Measurements from ENCODE around the gene SDK2. TPM values are rescaled to one million over a fixed set of nuclear protein-coding genes. Genes with fewer than 3 reads are reported as not detected.

SDK2 gene
- total RNA-seq, 1 donor from 2014 or later = 0.96 TPM

DNA sequence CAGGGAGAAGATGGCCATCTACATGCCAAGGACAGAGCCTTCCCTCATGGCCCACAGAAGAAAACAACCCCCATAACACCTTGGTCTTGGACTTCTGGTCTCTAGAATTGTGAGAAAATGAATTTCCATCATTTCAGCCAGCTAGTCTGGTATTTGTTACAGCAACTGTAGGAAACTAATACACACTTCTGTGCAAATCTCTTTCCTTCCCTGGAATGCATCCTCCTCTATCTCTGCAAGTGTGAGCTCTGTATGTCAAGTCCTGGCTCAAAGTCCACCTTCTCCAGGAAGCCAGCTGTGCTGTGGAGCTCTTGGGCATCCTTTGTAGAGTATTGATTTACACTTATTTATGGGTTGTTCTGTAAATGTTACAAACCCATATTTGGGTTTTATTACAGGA is 89.7 kb downstream of the SDK2 start:
- no peak for DNase-seq (ENCODE audit: low spot score)

DNA sequence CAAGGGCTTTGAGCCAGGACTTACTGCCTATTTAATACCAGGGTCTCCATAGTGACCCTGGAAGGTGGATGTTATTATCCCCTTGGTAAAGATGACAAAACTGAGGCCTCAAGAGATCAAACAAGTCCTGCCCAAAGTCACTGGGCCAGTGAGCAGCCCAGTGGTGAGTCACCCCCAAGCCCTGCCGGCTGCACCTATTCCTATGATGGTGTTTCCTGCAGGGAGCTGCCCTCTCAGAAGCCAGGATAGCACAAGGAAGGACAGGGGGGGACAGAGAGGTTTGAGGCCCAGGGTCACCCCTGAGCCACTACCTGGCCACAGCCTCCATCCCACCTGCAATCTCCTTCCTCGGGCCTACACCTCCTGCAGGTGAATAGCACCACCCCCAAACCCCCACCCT is 90.9 kb downstream of the SDK2 start:
- DNase-seq (ENCODE audit: low spot score) = no peak

DNA sequence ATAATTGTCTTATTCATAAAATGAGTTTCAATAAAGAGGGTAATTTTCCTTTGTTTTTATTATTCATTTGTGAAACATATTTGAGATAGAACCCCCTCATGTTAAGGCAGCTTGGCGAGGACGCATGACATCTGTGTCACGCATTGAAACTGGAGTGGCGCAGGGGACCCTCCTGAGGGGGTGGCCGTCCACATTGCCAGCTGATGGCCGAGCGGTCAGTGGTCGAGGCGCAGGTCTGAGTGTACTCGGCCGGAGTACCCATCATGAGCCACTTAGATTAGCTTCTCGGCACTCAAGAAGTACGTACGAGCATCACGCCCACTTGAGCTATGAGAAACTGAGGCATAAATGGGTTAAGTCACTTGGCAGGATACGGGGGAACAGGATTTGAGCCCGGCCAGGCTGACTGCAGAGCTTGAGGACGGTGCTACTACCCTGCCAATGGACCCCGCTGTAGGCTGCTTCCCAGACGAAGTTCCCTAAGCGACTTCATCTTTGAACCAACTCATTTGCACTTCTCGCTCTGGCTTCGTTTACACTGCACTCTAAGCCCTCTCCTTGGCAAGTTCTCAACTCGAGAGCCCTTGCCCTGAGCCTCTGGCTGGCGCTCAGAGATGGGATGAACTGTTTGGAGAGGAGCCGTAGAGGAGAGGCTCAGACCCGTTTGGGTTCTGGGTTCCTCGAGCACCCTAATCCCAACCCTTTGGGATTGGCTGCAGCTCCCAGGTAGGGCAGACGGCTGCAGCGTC is 91.8 kb downstream of the SDK2 start:
- no peak for DNase-seq (ENCODE audit: low spot score)

DNA sequence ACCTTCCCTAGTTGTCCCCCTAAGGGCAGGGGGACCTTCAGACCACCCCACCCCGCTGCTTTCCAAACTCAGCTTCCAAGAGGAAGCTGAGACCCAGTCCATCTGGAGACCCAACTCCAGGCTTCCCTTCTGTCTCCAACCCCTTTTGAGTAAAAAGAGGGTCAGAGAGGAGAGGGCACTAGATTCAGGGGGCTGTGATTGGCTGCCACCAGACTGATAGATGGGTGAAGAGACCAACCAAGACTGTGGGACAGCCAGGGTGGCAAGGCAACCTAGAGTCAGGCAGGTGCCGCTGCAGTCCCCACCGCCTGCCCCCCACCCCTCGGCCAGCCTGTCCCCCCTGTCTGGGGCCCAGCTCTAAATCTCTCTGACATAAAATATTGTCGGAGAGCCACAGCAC is 92.5 kb downstream of the SDK2 start:
- DNase-seq (ENCODE audit: low spot score) = no peak

DNA sequence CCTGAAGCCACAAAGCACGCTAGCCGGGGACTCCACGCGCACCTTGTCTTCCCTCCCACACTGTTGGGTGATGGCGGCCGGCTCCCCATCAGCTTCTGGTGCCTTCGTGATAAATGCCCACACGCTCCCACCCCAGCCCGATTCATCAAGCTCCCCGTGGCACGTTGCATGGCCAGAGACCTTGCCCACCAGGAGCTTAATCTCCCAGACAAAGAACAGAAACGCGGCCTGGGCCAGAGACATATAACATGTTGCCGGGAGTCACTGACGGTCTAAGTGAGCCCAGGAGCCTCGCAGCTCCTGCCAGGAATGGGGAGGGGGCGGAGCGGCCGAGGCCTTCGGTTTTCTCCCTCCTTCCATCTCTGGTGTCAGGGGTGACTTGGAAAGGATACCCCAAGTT is 93.1 kb downstream of the SDK2 start:
- DNase-seq (ENCODE audit: low spot score) = no peak

DNA sequence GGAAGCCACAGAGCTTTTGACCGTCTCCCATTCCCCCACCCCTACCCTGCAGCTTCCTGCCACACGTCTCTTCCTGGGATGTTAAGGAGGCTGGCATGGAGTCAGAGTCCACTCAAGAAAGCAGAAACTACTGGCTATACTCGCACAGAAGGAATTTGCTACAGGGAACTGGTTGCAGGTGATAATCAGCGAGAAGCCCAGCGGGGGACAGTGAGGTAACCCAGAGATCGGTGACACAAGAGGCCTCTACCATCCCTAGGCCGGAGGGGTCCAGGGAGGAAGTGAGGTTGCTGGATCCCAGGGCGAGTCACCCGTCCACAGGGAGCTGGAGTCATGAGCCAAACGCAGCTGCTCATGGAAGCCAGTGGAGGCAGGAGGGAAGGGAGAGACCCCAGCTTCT is 93.7 kb downstream of the SDK2 start:
- no peak for DNase-seq (ENCODE audit: low spot score)

DNA sequence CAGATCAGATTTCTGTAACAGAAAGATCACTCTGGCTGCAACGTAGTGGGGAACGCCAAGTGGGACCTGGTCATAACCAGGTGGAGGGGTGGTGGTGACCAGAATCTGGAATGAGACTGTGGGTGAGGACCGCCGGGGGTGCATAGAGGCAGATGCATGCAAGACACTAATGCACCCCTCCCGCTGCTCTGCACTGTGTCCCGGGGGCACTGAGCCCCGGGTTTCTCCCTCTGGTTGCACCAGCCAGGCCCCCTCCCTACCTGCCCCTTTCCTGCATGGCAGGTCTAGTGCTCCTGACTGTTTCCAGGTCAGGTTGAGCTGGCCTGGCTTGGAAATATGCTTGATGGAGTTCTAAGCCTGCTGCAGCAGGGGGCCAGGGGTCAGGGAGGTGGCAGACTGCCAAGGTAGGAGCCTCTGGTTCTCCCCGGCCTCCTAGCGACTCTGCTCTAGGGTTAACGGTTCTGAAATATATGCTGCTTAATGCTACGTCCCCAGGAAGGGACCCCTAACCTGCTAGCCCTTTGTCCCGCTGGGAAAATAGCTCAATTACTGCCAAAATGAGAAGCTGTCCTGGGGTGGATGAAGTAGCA is 94.3 kb downstream of the SDK2 start:
- DNase-seq (ENCODE audit: low spot score) = no peak

DNA sequence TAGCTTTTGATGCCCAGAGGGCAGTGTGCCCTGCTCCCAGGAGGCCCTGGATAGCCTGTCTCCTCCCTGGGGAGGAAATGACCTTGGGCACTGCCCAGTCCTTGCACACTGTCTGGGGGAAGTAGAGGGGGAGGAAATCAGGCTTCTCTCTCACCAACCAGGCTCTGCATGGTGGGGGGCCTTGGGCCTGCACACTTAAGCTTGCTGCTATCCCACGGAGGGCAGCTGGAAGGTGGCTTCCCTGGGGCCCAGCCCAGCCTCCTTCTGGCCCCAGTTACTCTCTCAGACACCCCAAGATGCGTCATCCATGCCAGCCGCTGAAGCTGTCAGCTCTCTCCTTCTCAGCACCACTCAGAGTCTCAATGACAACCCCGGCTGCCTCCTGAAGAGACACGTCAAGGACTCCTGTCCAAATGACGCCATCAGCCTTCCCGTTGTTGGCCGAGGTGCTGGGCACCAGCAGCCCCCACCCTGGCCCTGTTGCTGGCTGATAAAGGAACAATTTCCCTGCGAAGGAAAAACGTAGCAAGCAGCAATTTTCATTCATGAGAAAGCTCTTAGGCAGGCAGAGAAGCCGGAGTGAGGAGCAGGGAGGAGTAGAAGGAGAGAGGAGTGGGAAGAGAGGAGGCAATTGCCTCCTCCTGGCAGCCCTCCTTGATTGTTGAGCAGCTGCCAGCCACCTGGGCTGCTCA is 95.5 kb downstream of the SDK2 start:
- DNase-seq (ENCODE audit: low spot score) = no peak

DNA sequence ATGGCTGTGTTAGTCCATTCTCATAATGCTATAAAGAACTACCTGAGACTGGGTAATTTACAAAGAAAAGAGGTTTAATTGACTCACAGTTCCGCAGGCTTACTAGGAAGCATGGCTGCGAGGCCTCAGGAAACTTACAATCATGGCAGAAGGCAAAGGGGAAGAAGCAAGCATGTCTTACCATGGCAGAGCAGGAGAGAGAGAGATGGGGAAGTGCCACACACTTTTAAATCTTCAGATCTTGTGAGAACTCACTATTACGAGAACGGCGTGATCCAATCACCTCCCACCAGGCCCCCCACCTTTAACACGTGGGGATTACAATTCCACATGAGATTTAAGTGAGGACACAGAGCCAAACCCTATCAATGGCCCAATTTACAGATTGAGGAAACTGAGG is 96.5 kb downstream of the SDK2 start:
- DNase-seq (ENCODE audit: low spot score) = no peak

DNA sequence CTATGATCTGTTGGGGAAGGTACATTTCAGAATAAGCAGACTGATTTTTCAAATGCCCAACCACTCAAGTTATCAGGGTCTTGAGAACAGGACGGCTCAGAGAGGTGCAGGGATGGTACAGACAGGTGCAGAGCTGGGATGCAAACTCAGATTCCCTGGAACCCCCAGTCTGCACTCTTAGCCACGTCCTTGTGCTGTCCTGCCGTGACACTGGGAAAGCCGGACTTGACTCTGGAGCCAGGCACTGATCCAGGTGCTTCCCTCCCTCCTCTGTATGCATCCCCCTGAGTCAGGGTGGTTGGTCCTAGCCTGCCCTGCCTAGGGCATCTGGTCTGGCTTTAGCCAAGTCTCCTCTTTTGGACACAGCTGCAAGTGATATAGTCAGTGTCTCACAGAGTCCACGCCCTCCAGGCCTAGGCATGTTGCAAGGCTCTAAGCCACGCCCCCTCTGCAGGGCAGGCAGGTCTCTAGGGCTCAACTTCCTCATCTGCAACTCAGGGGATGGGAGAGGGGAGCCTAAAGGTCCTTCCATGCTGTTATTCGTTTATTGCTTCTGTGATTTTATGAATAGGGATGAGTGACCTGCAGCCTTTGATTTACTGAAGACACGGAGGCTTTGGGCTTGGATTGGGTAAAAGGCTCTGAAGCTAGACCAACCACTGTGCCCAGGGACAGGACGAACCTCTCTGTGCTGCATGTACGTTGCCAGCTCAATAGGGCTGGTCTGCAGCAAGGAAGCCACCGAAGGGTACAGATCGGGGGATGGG is 97.3 kb downstream of the SDK2 start:
- DNase-seq (ENCODE audit: low spot score) = peak; percentile 60

DNA sequence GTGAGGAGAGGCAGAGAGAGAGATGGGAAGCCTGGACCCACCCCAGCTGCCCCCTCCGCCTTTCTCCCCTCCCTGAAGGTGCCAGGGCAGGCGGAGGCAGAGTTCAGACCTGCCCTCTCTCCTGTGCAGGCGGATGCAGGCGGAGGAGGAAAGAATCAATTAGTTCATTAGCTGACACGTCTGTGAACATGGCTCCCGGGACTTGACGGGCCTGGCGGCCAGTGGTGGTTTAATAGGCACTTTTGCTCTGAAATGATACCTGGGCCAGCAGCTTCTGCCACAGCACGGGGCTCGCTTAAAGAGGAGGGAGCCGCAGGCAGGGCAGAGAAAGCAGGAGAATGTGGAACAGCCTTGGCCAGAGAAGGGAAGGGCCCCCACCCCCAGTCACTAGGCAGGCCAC is 98.1 kb downstream of the SDK2 start:
- DNase-seq (ENCODE audit: low spot score) = no peak

DNA sequence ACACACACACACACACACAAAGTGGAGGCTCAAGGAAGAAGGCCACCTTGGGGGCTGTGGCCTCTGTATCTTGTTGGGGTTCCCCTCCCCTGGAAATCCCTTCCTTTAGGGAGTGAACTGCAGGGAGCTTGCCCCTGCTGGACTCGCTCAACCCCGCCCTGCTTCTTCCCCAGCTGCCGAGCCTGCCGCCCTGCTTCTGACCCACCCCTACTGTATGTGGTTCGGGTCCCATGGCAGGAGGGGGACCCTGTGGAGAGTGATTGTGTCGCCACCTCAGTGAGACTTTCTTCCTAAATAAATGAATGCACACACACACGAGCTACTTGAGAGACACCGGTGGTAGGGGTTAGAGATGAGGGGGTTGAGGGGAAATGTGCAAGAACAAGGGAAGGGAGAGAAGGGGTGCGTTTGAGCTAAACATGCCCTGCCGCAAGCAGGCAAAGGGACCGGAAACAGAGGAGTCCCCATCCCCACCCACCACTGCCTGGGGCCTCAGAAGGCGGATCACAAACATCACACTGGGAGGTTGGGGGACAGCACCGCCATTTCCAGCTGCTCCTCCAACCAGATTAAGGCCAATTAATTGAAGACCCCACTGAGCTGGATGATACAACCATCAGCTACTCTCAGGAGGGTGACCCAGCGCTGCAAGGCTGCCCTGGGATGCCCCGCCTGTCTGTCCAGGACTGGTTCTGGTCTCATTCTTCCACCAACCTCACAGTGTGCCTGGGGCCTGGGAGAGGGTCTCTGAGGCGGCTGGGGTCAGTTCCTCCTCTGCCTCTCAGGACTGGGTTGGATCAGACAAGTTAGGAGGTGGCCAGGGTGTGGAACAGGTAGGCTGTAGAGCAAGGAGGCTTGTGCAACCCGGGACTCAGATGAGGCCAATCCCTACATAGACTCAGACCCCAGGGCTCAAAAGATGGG is 98.9 kb downstream of the SDK2 start:
- no peak for DNase-seq (ENCODE audit: low spot score)

DNA sequence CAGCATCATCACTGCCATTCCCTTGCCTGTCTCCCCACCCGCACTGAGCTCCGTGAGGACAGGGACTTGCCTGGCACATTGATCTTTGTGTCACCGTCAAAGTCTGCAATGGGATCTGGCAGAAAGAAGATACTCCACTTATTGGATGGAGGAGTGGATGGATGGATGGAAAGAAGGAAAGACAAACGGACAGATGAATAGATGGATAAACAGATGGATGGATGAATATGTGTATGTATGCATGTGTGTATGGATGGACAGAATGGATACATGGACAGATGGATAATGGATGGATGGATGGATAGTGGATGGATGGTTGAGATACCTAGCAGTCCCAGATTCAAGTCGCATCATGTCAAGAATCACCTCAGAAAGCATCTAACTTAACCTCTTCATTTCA is 99.9 kb downstream of the SDK2 start:
- DNase-seq (ENCODE audit: low spot score) = no peak

DNA sequence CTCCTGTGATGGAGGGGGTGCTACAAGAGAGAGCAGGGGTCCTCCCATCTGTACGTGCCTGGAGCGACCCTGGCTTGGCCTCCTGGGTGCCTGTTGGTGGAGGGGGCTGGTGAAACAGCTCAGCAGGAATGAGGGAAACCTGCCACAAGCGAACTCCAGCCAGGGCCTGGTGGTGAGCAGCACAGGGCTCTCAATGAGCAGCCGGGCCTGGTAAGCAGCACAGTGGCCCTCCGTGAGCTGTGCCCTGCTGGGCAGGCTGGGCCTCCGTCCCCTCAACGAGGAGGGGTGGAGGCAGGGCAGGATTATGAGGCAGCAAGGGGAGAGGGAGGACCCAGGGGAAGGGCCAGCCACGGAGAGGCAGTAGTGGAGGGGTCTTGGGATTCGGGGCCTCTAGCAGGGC is 101.9 kb downstream of the SDK2 start:
- DNase-seq (ENCODE audit: low spot score) = no peak

DNA sequence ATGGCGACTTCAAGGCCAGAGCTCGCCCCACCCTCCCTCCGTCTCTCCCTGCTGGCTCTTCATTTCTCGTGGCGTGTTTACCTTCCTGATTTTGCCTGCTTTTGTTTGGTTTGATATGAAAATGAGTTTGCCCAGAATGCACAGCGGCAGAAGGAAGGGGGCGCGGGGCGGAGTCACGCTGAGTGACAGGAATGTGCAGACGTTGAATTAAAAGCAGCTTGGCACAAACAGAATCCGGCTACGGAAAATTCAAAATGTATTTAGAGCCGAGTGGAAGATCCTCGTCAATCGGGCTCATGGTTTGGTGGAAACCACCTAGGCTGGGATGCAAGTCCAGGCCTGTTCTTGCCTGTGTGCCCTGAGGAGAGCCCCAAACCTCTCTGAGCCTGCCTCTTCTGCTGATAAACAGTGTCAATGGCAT is 102.7 kb downstream of the SDK2 start:
- no peak for DNase-seq (ENCODE audit: low spot score)

DNA sequence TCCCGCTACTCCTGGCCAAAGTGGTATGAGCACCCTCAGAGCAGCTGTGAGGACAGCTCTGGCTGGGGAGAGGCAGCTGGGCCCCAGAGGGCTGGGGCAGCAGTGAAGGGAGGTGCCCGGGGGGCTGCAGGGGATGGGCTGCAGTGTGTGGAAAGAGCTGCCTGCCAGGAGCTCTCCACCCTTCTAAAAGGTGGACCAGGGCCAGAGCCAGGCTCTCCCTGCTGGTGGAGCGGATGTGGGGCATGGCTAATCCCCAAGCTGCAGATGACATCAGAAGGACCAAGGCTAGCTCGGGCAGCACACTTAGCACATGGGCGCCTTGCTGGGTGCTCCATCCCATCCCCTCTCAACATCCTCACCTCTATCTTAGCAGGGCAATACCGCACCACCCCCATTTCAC is 103.1 kb downstream of the SDK2 start:
- no peak for DNase-seq (ENCODE audit: low spot score)

DNA sequence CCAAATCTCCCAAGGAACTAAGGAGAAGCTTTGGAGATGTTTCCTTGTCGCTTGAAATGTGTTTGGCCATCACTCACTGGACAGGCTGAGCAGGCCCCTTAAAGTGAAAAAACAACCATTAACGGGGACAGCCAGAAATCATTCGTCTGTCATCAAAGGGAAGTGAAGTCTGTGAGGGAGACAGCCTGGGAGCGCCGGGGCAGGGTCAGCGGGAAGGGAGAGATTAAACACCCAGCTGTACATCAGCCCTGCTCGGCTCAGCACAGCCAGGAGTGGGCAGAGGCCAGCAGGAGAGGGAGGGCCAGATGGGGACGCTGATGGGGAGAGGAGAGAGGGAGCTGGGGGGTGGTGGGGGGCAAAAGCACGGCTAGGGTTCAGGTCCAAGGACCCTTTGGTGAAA is 105.1 kb downstream of the SDK2 start:
- DNase-seq (ENCODE audit: low spot score) = peak; percentile 24

DNA sequence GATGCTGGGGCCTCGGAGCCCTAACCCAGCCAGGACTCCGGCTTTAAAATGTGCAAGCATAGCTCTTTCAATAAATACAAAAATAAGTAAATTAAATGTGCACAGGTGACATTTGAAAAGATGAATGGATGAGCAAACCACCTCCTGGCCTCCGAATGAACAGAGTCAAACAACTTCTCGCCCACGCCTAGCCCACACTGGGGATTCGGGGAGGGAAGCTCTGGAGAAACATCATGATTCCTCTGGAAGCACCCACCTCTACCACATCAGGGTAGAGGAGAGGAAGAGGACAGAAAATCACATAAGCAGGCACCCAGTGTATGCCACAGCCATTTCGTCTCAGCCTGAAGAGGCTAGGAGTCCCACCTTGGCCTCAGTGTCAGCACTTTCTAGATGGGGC is 105.8 kb downstream of the SDK2 start:
- DNase-seq (ENCODE audit: low spot score) = no peak

DNA sequence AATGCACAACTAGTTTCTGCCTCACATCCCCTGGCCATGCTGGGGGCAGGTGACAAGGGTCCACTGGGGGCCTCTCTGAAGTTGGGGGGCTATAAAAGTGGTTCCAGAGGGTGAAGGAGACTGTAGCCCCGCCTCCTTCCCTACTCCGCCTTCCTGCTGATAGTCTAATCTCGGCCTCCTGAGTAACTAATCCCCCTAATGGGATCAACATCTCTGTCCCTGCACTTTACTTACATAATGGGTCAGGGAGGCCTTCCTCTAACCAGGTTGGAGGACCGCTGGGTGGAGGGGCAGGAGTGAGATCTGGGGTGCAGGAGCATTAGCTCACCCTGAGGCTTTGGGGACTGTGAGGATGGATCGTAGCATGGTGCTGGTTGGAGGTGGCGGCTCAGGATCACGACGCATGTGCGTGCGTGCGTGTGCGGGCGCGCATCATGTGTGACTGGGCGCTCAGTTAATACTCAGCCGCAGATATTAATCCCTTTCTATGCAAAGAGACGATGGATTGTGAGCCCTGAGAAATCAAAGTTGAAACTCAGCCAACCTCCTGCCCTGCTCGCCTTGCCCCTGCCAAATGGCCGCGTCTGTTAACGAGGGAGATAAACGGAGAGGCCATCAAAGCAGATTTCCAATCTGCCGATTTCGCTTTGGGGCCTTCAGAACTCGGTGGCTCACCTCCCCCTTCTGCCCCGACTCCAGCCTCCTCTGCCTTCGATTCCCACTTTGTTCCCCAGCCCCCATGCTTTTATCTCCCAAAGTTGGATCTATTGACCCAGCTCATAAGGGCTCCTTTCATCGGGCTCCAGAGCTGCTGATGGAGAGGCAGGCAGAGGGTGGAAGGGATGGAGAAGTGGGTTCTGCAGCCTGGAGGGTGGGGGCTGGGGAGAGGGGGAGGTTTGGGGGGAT is 107.3 kb downstream of the SDK2 start:
- peak; percentile 24 for DNase-seq (ENCODE audit: low spot score)

DNA sequence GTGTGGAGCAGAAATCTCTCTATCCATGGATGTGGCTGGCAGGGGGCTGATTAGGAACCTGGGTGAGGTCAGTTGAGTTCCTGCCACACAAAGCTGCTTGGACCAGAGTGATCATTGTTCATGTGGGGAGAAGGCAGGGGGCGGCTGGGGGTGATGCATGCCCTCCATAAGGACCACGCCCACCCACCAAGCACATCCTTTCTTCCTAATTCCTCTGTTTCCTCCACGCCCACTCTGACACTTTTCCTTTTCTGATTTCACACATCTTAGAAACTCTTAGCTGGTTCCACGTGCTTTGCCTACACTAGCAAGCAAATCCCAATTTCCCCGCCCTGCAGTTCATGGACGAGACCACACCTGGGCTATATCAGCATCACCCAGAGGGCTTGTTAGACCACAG is 108.5 kb downstream of the SDK2 start:
- no peak for DNase-seq (ENCODE audit: low spot score)

Data from umbilical cord (tissue), 2 donors.